Liver (tissue), 3 donors: Measurements from ENCODE around the gene RNH1.

Experiments
- CTCF ChIP-seq: fragments of 150-350 bp; IDR thresholded peaks from 2 replicates; pipeline ENCODE4 v1.5.1; 2017; ENCODE audit warnings: improper control_type of control experiment, low read depth, low read length; ENCODE audit not compliant: missing input control
- JUND ChIP-seq, 2 donors: IDR thresholded peaks; 2 replicates each; pipeline ENCODE4 v1.6.1; 2016; ENCODE audit warnings: antibody characterized with exemption in 2 of 2
- MAX ChIP-seq: IDR thresholded peaks from 2 replicates; pipeline ENCODE4 v1.6.1; 2016; ENCODE audit warnings: antibody characterized with exemption
- RAD21 ChIP-seq, 2 donors: IDR thresholded peaks; 2 replicates each; pipeline ENCODE4 v1.6.1; 2016; ENCODE audit warnings: antibody characterized with exemption in 2 of 2, mild to moderate bottlenecking in 2 of 2
- REST ChIP-seq: IDR thresholded peaks from 2 replicates; pipeline ENCODE4 v1.6.1; 2016; ENCODE audit warnings: antibody characterized with exemption, mild to moderate bottlenecking
- SP1 ChIP-seq: IDR thresholded peaks from 2 replicates; pipeline ENCODE4 v1.6.1; 2018; ENCODE audit warnings: antibody characterized with exemption, mild to moderate bottlenecking
- YY1 ChIP-seq: IDR thresholded peaks from 2 replicates; pipeline ENCODE4 v1.6.1; 2016; ENCODE audit warnings: antibody characterized with exemption, mild to moderate bottlenecking
- ZBTB33 ChIP-seq: IDR thresholded peaks from 2 replicates; pipeline ENCODE4 v1.6.1; 2016; ENCODE audit warnings: antibody characterized with exemption
- donor health status: healthy.
- donor health status: healthy.

- TF ChIP-seq CTCF (no peak), JUND (IDR thresholded peaks at IDR 0.05) (no peak), MAX (no peak), REST (no peak), YY1 (no peak), ZBTB33 (no peak), RAD21 (IDR thresholded peaks at IDR 0.05) (no peak), SP1 (no peak)
Observed at GRCh38 chr11:555227-555779, 48.3 kb upstream of the RNH1 start.
